Erythroblast (primary cell): ENCODE results near the gene DNAH9.

Experiments
- GATA1 ChIP-seq: IDR thresholded peaks from 2 replicates; pipeline ENCODE4 v1.6.1; 2011; ENCODE audit warnings: low read depth, mild to moderate bottlenecking, control low read depth, low read length, moderate library complexity
- POLR2A ChIP-seq: IDR thresholded peaks from 2 replicates; pipeline ENCODE4 v1.6.1; 2011; ENCODE audit warnings: mild to moderate bottlenecking, low read length

GRCh38 chr17:11601661-11602060 is 3.4 kb downstream of the DNAH9 start:
- TF ChIP-seq POLR2A (no peak), GATA1 (no peak)
